NCI-H1105 (cell line): ENCODE measurements around the gene SMCHD1.
"Not testable (repeated sequence)": the region's sequence is repeated elsewhere in the genome, so short reads cannot be mapped to it uniquely, and the experiment has no call there.

ENCODE experiments used
- DNase-seq: peaks from one replicate; lab custom pipeline; 2025; lab: John Stamatoyannopoulos, UW

Gene SMCHD1

DNA sequence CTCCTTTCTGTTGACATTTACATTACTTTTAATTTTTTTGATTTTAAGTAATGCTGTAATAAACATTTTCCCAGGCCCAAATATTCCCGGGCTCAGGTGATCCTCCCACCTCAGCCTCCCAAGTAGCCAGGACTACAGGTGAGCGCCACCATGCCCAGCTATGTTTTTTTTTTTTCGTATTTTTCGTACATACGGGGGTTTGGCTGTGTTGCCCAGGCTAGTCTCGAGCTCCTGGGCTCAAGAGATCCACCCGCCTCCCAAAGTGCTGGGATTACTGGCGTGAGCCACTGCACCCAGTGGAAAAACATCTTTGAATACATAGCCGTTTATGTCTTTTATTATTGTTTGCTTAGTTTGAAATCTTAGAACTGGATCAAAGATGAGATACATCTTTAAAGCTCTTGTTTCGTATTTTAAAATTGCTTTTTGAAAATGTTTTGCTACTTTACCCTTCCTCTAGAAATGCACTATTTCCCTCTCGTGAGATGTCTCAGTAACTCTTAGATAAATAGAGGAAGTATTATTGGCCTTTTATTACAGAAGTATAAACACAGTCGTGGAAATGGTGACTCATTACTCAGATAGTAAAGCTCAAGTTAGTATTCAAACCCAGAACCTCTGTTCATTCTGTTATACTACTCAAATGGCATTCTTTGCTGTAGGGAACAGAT lies 2.4 kb downstream of the SMCHD1 start:
- no peak for DNase-seq

DNA sequence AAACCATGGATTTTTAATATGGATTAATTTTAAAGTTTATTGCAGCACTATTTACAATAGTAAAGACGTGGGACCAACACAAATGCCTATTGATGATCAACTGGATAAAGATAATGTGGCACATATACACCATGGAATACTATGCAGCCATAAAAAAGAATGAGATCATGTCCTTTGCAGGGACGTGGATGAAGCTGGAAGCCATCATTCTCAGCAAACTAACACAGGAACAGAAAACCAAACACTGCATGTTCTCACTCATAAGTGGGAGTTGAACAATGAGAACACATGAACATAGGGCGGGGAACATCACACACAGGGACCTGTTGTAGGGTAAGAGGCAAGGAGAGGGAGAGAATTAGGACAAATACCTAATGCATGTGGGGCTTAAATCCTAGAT lies 5.3 kb downstream of the SMCHD1 start:
- DNase-seq, result not testable (repeated sequence)

DNA sequence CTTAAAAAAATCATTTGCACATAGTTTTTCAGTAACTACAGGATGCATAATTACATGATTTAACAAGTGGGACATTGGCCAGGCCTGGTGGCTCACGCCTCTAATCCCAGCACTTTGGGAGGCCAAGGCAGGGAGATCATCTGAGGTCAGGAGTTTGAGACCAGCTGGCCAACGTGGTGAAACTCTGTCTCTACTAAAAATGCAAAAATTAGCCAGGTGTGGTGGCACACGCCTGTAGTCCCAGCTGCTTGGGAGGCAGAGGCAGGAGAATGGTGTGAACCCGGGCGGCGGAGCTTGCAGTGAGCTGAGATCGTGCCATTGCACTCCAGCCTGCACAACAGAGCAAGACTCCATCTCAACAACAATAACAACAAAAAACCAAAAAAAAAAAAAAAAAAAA lies 6.8 kb downstream of the SMCHD1 start:
- DNase-seq, result not testable (repeated sequence)

DNA sequence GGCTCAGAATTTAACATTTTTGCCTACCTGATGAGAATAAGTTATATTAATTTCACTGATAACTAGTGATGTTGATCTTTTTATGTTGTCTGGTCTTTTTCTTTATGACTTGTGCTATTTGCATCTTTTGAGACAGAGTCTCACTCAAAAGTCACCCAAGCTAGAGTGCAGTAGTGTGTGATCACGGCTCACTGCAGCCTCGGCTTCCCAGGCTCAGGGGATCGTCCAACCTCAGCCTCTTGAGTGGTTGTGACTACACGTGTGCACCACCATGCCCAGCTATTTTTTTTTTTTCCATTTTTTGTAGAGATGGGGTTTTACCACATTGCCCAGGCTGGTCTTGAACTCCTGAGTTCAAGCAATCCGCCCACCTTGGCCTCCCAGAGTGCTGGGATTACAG lies 7.5 kb downstream of the SMCHD1 start:
- DNase-seq, result no peak

DNA sequence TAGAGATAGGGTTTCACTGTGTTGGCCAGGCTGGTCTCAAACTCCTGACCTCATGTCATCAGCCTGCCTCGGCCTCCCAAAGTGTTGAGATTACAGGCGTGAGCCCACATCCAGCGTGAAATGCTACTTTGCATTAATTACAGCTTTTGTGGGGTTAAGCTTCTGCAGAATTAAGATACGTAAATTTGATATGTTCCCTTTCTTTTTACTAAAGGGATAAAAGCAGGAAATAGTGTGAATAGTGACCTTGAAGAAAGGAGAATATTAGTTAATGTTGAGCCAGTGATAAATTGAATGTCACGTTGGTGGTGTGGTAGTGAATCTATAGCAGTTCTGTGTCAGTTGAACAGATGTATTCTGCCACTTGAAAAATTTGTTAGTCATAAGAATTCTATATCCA lies 16.9 kb downstream of the SMCHD1 start:
- DNase-seq, result no peak

DNA sequence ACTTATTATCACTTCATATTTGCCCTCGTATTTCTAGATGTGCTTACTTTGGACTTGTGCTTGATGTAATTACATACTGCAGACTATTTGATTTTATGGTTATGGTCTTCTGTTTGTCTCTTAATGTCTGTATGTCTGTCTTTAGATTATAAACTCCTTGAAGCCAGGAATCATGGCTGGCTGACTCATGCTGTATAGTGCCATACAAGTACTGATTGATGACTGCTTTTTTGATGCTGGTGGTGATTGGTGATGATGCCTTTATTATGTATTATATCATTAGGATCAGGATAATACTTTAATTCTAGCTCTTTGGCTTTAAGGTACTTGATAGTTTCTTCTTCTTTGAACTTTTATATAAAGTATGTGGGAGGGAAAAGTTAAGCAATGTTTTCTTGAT lies 17.3 kb downstream of the SMCHD1 start:
- no peak for DNase-seq

DNA sequence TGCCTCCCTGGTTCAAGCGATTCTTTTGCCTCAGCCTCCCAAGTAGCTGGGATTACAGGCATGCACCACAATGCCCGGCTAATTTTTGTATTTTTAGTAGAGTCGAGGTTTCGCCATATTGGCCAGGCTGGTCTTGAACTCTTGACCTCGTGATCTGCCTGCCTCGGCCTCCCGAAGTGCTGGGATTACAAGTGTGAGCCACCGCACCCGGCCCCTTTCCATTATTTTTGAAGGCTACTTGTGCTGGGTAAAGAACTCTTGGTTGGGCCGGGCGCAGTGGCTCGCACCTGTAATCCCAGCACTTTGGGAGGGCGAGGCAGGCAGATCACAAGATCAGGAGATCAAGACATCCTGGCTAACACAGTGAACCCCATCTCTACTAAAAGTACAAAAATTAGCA lies 23.4 kb downstream of the SMCHD1 start:
- DNase-seq, result not testable (repeated sequence)

DNA sequence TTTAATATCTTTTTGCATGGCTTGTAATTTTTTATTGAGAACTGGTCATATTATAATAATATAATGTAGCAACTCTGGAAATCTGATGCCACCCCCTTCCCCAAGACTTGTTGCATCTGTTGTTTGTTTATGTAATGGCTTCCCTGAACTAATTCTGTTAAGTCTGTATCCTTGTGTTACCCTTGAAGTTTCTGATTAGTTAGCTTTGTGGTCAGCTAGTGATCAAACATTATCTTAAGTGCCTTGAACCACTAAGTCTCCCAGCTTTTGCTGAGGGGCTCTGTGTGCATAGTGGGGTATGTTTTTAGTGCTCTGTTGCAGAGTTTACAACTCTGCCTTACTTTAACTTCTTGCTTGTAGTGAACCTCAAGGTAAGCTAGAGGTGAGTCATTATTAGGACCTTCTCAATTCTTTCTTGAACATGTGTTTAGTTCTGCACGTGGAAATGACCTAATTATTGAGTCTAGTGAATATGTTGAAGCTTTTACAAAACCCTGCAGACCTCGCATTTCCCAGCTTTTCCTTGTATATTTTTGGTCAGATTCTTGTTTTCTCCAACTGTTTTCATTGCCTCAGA lies 24.8 kb downstream of the SMCHD1 start:
- DNase-seq, result no peak

DNA sequence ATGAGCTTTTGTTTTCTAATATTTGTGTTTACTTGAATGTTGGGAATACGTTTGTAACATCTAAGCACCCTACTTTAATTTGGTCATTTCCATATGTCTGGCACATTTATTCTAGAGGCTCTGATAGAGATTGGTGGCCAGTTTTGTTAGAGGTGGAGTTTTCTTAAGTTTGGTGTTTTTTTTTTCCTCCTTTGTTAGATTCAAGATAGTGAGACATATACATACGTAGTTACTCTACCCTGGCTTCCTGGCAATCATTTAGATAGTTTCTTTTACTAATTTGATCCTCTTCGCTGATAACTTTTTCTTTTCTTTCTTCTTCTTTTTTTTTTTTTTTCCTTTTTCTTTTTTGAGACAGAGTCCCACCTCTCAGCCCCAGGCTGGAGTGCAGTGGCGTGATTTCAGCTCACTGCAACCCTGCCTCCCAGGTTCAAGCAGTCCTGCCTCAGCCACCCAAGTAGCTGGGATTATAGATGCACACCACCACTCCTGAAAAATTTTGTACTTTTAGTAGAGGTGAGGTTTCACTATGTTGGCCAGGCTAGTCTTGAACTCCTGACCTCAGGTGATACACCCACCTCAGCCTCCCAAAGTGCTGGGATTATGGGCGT lies 26.6 kb downstream of the SMCHD1 start:
- no peak for DNase-seq

DNA sequence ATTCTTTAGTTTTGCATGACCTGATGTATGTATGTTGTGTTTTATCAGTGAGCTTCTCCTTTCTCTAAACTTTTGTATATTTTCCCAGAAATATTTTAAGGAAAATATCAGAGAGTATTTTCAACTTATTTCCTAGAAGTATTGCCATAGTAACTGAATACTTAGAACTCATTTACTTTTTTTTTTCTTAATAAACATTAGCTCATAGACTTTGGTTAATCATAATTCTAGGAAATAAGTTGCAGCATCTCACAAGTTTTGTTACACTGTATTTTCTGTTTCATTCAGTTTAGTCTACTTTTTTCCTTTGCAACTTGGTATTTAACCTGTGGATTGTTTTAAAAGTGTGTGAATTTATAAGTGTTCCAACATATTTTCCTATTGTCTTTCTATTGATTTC lies 27.5 kb downstream of the SMCHD1 start:
- no peak for DNase-seq

DNA sequence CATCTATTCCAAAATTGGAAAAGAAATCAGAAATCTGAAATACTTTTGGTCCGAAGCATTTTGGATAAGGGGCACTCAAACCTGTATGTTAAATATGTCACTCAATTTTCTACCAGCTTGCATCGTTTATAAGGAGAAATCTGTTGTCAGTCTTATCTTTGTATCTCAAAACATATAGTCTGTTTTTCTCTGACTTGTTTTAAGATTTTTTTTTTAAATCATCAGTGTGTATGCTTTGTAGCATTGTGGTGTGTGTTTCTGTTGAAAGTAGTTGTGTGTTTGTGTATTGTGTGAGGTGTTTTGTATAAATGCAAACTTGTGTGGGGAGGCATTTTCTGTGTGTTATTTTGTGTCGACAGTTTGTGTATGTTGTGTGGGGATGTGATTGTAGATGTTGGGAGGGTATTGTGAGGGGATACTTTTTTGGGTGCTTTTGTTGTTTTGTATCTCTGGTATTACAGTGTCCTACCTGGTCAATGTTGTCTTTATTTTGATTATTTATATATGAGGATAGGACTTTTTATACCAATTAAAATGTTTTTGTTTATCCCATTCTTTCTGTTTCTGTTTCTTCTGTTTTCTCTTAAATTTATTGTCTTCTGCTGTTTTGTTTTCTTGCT lies 30.9 kb downstream of the SMCHD1 start:
- DNase-seq, result no peak

DNA sequence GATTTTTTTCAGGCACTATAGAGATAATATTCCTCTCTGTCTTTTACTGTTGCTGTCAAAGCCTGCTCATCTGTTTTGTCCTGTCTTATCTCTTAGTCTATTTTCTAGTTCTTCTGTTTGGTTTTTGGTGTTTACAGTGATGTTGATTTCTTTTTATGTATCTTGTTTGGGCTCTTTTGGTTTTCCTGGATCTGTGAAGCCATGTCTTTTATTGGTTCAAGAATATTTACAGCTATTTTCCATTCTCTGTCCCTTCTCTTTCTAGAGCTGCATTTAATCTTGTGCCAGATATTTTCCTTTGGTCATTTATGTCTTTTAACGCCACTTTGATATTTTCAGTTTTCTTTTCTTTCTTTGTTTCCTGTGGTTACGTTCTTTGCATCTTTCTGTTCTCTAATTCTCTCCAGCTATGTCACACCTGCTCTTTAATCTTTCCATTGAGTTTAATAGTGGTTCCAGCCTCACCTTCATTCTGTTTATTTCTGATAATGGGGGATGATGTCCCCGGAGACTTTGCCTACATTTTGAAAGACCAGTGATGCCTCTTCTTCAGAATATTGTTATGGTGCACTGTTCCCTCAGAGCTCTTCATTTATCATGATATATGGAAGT lies 32.0 kb downstream of the SMCHD1 start:
- no peak for DNase-seq

DNA sequence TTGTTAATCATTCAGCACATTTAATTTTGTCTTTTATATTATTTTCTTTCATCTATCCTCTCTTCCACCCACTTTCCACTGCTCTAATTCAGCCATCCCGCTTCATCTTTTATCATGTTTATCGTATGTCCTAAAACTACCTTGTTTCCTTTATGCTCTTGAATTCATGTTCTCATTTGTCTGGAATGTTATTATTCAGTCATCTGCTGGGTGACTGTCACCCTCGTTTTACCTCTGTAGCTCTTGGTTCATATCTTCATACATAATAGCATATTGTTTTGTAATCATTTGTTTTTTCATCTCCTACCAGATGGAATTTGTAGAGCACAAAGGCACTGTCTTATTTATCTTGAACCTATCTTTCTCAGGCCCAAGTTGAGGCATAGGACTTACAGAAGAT lies 37.0 kb downstream of the SMCHD1 start:
- no peak for DNase-seq

DNA sequence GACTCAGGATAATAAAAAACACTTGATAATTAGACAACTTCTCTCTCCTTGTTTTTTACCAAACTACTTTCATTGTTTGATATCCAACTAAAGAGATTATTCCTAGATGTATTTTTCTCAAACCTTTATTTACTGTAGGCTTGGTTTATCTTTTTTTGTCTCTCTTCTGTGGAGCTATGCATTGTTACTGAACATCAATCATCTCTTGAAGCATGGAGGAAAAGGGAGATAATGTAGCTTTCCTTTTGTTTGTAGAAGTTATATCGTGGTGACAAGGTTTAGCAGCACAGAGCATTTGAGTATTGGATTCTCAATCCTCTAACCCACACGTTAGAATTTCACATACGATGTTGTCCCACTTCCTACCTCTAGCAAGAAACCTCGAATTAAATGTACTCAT lies 41.7 kb downstream of the SMCHD1 start:
- DNase-seq, result no peak

DNA sequence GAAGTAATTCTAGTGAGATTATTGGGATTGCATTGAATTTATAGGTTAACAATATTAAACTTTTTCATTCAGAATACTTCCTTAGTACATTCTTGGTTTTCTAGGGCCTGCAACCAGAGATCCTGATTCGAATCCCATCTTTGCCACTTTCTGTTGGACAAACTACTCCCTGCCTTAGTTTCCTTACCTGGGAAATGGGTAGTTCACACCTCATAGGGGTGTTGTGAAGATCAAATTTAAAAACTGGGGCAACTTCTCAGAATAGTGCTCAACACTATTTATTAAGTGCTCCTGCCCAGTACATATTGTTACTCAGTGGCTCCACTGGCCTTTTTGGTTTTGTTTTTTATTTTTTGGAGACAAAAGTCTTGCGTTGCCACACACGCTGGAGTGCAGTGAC lies 43.5 kb downstream of the SMCHD1 start:
- DNase-seq, result no peak

DNA sequence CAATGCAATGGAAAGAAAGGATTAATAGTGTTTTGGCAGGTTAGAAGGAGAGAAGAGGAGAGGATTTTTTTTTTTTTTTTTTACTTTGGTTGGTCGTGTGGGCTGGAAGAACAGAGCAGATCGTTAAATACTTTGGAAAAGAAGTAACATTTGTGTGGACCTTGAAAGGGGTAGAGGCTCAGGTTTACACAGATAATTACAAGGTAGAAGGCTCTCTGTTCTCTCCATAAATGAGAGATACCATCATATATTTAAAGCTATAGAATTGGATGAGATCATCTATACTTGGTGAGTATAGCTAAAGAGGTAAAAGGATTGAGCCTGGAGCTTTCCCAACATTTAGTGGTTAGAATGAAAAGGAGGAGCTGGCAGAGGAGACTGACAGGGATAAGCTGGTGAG lies 49.0 kb downstream of the SMCHD1 start:
- no peak for DNase-seq

DNA sequence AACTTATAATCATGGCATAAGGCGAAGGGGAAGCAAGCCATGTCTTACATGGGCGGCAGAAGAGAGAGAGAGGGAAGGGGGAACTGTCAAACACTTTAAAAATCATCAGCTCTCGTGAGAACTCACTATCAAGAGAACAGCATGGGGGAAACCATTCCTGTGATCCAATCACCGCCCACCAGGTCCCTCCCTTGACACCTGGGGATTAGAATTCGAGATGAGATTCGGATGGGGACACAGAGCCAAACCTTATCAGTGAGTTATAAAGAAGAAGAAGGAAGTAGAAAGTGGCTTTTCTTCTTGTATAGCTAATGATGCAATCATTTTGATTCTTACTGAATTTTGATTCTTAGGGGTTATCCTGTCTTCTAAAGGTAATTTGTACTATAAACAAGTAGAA lies 51.4 kb downstream of the SMCHD1 start:
- no peak for DNase-seq

DNA sequence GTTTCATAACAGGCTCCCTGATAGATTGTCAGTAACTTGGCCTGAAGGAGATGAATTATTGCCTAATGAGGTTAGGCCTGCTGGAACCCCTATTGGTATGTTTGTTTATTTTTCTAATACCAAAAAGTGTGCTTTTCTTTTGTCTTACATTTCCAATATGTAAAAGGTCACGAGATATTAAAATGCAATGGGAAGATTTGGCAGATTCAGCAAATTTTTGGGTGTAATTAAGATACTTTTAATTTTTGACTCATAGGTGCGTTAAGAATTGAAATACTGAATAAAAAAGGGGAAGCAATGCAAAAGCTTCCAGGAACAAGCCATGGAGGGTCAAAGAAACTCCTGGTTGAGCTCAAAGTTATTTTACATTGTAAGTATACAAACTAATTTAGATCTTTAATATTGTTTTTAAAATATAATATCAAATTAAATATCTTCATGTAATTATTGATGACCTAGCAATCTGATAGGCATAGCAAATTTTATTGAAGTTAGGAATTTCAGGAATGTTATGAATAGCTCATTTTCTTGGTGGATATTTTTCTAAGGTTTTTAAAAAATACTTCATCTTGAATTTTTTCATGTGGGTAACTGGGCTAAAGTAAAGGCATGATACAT lies 52.1 kb downstream of the SMCHD1 start:
- DNase-seq, result no peak

DNA sequence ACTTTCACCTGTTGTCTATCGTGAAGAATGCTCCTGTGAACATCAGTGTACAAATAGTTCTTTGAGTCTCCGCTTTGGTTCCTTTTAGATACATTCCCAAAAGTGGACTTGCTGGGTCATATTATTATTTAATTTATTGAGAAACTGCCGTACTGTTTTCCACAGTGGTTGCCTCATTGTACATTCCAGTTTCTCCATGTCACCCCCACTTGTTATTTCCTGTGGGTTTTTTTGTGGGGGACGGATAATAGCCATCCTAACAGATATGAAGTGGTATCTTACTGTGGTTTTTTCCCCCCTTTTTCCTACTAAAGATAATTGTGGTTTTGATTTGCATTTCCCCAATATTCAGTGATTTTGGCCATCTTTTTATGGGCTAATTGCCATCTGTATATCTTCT lies 53.8 kb downstream of the SMCHD1 start:
- no peak for DNase-seq

DNA sequence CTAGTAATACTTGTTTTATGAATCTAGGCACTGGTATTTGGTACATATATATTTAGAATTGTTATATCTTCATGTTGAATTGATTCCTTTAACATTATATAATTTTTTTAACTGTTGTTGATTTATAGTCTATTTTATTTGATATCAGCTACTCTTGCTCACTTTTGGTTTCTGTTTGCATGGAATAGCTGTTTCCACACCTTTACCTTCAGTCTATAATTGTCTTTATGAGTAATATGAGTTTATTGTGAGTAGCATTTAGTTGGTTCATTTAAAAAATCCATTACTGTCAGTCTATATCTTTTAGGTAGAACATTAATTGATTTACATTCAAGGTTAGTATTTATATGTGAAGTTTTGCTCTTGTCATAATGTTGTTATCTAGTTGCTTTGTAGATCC lies 58.6 kb downstream of the SMCHD1 start:
- DNase-seq, result no peak

DNA sequence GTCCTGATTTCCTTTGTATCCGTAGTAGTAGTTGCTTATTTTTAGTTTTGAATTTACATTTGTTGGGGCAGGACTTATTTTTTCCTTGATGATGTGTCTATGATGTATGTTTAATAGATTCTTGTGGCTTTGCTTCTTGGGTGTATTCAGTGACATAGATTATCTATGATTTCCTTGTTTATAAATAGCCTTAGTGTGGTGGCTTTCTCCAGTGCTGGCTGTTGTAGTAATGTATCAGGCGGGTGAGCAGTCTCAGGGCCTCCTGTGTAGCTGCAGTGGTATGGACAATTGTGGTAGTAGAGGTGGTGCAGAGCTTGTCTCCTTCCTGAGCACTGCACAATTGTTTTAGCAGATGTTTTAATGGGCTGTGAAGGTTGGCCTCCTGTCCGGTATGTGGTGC lies 60.5 kb downstream of the SMCHD1 start:
- DNase-seq, result no peak
